ENCODE measurements around the gene MPO.

MPO gene

GRCh38 chr17:58262149-58262548 is 18.6 kb downstream of the MPO start:
- no peak for DNase-seq

- no peak for DNase-seq
Measured at GRCh38 chr17:58254803-58255202, 25.9 kb downstream of the MPO start.

- no peak for DNase-seq
Measured at GRCh38 chr17:58253082-58253481, 27.7 kb downstream of the MPO start.

- no peak for DNase-seq
Measured at GRCh38 chr17:58252141-58252540, 28.6 kb downstream of the MPO start.

- peak; percentile 63 for DNase-seq
Measured at GRCh38 chr17:58250344-58251011, 30.3 kb downstream of the MPO start.

GRCh38 chr17:58249270-58250133 is 31.2 kb downstream of the MPO start:
- peak; percentile 78 for DNase-seq

GRCh38 chr17:58248955-58249269 is 31.8 kb downstream of the MPO start:
- DNase-seq, result no peak

- peak; percentile 34 for DNase-seq
Measured at GRCh38 chr17:58247511-58248363, 33.0 kb downstream of the MPO start.

- DNase-seq, result no peak
Measured at GRCh38 chr17:58246781-58247180, 34.0 kb downstream of the MPO start.

GRCh38 chr17:58246104-58246740 is 34.5 kb downstream of the MPO start:
- DNase-seq, result no peak

- peak; percentile 13 for DNase-seq
Measured at GRCh38 chr17:58245428-58246103, 35.2 kb downstream of the MPO start.

- DNase-seq, result peak; percentile 60
Measured at GRCh38 chr17:58244963-58245362, 35.8 kb downstream of the MPO start.

GRCh38 chr17:58242171-58242784 is 38.5 kb downstream of the MPO start:
- DNase-seq, result peak; percentile 62

GRCh38 chr17:58239987-58240386 is 40.7 kb downstream of the MPO start:
- DNase-seq, result no peak

- DNase-seq, result no peak
Measured at GRCh38 chr17:58238147-58238634, 42.5 kb downstream of the MPO start, which contains the start of gene LPO. TSS of gene LPO (plus strand) at chr17:58238584. CDS start at chr17:58242980, 4,396 bp downstream.

GRCh38 chr17:58236394-58236793 is 44.3 kb downstream of the MPO start:
- no peak for DNase-seq

GRCh38 chr17:58235821-58236220 is 44.9 kb downstream of the MPO start:
- DNase-seq, result no peak

- DNase-seq, result no peak
Measured at GRCh38 chr17:58234512-58234911, 46.2 kb downstream of the MPO start.

- DNase-seq, result no peak
Measured at GRCh38 chr17:58233543-58233942, 47.2 kb downstream of the MPO start.

- DNase-seq, result peak; percentile 20
Measured at GRCh38 chr17:58232707-58233156, 48.0 kb downstream of the MPO start.

GRCh38 chr17:58231641-58232040 is 49.1 kb downstream of the MPO start:
- DNase-seq, result no peak

- peak; percentile 89 for DNase-seq
Measured at GRCh38 chr17:58229881-58230280, 50.9 kb downstream of the MPO start.

Measured in NCI-H82 (cell line).